Mucosa of stomach (tissue), 1 donor: ENCODE data around the gene AQP12A.

Source experiments
- H3K27me3 ChIP-seq: one replicate; pipeline ENCODE4 v1.7.0; 2013; ENCODE audit warnings: mild to moderate bottlenecking, low read length; ENCODE audit not compliant: control insufficient read depth, insufficient read depth
- H3K36me3 ChIP-seq: one replicate; pipeline ENCODE4 v1.7.0; 2013; ENCODE audit warnings: low read length; ENCODE audit not compliant: control insufficient read depth, insufficient read depth
- H3K4me1 ChIP-seq: one replicate; pipeline ENCODE4 v1.7.0; 2013; ENCODE audit warnings: mild to moderate bottlenecking, low read length; ENCODE audit not compliant: control insufficient read depth, insufficient read depth
- H3K4me3 ChIP-seq: one replicate; pipeline ENCODE4 v1.7.0; 2013; ENCODE audit warnings: low read length
- H3K9ac ChIP-seq: one replicate; pipeline ENCODE4 v1.7.0; 2013; ENCODE audit warnings: mild to moderate bottlenecking, low read length, moderate library complexity
- H3K9me3 ChIP-seq: one replicate; pipeline ENCODE4 v1.7.0; 2013; ENCODE audit warnings: mild to moderate bottlenecking, low read length, moderate library complexity; ENCODE audit not compliant: control insufficient read depth
- donor health status: Pancreatic carcinoma.

Gene AQP12A

GRCh38 chr2:240717681-240718581 is 26.3 kb downstream of the AQP12A start:
- no peak overlapping the region for H3K4me3 ChIP-seq
- no peaks in the 10 kb centered on the region for H3K4me1 ChIP-seq
- H3K27me3 ChIP-seq = peaks cover 6% of the 10 kb centered on the region
- no peaks in the 10 kb centered on the region for H3K9me3 ChIP-seq
- H3K9ac ChIP-seq = no peak overlapping the region
- no peaks in the 10 kb centered on the region for H3K36me3 ChIP-seq

DNA sequence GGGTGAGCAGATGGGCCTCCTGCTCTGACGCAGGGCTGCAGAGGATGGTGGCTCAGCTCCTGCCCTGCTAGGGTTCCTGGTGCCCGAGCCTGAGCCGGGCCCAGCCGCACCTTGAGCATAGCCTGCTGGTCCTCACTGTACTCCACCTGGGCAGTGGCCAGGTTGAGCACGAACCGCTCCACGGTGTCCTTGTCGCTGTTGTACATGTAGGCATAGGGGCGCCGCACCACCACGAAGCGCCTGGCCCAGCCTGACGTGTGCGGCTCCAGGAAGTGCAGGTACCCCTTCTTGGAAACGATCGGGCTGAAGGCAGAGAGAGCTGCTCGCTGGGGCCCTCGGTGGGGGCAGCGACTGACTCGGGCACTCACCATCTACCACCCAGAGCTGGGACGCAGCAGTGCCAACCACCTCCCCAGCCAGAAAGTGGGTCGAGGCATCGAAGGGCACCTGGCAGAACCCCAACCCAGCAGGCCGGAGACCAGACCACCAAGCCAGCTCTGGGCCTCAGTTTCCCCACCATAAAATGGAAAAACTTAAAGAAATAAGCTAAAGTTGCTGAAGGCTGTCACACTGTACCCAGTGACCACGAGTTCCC is 27.3 kb downstream of the AQP12A start:
- peaks cover 6% of the 10 kb centered on the region for H3K27me3 ChIP-seq
- H3K4me1 ChIP-seq = no peaks in the 10 kb centered on the region
- no peaks in the 10 kb centered on the region for H3K9me3 ChIP-seq
- no peaks in the 10 kb centered on the region for H3K36me3 ChIP-seq
- no peak overlapping the region for H3K4me3 ChIP-seq
- H3K9ac ChIP-seq = no peak overlapping the region

DNA sequence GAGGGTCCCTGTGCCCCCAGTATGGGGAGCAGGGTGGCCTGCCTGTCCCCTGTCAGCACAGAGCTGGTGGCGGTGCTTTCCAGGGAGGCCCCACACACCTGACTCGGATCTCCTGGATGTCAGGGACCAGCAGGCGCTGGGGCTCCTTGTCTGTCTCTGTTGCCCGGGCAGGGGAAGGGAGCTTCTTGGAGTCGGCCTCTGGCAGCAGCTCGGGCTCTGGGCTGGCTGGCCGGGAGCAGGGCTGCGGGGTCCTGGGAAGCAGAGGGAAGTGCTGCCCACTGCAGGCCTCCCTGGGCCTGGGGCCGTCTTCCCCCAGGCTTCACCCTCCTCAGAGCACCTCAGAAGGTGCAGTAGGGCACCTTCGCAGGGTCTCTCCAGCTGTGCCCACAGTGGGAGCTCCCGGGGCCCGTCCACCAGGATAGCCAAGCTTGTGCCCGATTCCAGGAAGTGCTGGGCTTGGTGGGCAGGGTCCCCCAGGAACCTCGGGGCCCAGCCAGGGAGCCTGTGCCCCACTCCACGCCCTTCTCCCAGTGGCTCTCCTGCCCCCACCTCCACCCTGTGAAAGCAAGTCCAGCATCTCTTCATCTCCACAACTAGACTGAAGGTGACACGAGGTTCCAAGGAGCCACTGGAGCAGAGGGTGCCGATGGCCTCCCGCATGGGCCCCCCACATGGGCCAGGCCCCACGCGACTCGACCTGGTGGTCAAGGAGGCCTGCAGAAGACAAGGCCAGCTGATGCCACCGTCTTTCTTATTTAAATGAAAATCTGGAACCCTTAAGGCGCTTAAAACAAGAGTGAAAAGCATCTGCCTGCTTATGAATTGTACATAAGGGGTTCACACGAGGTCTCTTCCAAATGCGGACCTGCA is 28.2 kb downstream of the AQP12A start:
- H3K4me1 ChIP-seq = no peaks in the 10 kb centered on the region

DNA sequence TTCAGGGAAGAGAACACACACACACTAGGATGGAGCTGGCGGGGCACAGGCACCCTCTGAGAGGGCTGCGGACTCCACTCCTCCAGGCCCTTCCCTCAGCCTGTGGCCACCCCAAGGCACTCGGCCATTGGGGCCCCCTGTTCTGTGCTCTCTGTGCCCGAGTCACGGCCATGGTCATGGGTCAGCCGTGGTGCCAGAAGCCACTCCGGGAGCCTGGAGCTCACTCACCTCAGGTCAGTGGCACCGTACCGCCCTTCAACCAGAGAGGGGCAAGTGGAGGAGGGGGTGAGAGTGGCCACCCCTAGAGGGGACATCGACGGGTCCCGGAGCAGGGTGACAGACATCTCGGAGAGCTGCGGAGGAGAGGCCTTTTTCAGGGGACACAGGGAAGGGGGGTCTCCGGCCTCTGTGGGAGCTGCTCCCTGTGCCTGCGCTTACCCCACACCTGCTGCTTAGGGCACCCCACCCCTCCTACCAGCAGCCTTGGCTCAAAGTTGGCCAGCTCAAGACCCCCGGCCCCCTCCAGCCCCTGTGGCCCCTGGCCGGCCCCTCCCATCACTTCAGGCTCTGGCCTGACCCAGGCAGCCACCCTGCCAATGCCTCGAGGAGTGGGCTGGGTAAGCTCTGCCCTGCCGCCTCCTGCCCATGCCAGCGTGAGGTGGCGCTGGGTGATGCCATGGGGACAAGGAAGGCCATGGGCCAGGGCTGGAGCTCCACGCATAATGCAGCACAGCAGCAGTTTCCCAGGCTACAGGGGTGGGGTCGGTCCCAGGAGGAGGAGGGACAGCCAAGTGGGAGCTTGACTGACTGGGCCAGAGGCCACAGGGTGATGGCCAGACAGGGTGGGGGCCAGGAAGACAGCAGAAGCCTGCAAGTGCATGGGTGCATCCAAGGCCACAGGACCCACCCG is 29.3 kb downstream of the AQP12A start:
- peaks cover 3% of the 10 kb centered on the region for H3K27me3 ChIP-seq
- H3K4me3 ChIP-seq = no peak overlapping the region
- H3K9me3 ChIP-seq = no peaks in the 10 kb centered on the region
- H3K4me1 ChIP-seq = no peaks in the 10 kb centered on the region
- H3K36me3 ChIP-seq = no peaks in the 10 kb centered on the region
- no peak overlapping the region for H3K9ac ChIP-seq

More for the DNA sequence above, 28.2 kb downstream of the AQP12A start:
- H3K36me3 ChIP-seq = no peaks in the 10 kb centered on the region
- H3K9ac ChIP-seq = no peak overlapping the region
- no peaks in the 10 kb centered on the region for H3K9me3 ChIP-seq
- peaks cover 6% of the 10 kb centered on the region for H3K27me3 ChIP-seq
- H3K4me3 ChIP-seq = no peak overlapping the region

DNA sequence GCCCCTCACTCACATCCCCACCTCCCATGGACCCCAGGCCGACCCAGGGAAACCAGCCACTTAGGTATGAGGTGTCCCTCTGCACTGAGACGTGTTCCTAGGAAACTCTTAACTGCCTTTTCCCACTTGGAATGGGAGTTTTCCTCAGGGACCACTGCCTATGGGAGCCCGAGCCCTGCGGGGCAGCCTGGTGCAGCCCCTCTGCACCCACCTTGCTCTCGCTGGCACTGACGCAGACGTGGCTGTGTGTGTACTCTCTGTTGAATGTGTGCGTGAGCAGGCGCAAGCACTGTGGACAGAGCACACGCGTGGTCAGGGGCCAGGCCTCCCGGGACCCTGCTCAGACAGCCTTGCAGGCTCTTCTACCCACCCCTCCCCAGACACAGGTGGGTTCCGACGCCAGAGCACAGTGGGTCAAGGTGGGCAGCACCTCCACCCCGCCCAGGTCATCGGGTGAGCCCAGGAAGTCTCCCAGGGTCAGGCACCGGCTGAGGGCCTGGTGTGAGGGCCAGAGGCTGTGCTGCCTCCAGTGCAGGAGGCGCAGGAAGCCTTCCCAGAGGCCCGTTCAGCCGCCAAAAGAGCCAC is 30.0 kb downstream of the AQP12A start:
- Histone ChIP-seq H3K4me3 (no peak overlapping the region), H3K9me3 (no peaks in the 10 kb centered on the region), H3K27me3 (peaks cover 3% of the 10 kb centered on the region), H3K4me1 (no peaks in the 10 kb centered on the region), H3K36me3 (no peaks in the 10 kb centered on the region), H3K9ac (no peak overlapping the region)

- H3K36me3 ChIP-seq = no peaks in the 10 kb centered on the region
Observed at GRCh38 chr2:240722376-240722775, 30.7 kb downstream of the AQP12A start.

DNA sequence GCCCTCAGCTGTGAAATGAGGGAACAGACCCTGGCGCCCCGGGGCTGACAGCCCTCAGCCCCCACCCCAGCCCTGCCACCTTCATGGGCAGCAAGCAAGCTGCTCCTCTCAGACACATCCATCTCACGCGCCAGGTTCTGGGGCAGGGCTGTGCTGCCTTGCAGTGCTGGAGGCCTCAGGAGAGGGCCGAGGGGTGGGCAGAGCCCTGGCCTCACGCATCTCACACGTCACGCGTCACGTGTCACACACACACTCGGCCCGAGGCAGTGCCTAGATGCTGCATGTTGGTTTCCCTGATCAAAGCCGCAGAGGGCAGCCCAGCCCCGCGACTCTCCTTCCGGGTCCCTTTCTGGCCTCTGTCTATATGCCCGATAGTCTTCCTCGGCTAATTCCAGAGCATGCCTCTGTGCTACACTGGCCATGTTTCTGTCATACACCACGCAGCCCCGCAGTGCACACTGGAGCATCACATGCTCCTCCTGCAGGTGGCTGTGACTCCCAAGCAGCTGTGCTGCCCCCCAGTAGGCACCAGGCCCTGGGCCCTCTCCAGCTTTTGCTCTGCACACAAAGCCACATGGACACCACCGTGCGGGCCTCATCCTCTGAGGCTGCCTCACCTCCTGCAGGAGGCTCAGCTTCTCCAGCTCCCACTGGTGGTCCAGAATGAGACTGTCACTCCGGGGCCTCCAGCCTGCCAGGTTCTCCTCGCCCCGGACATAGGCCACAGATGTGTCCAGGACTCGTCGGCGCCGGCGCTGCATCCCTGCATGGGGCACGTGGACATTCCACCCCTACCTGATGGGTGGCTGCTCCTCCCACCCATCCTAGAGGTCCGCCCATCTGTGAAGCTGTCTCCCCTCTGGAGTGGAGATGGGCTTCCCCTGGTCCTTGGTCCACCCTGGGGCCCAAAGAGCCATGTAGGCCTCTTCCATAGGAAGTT is 31.4 kb downstream of the AQP12A start:
- H3K4me3 ChIP-seq = no peak overlapping the region
- no peaks in the 10 kb centered on the region for H3K36me3 ChIP-seq
- no peaks in the 10 kb centered on the region for H3K9me3 ChIP-seq
- no peaks in the 10 kb centered on the region for H3K27me3 ChIP-seq
- no peak overlapping the region for H3K9ac ChIP-seq
- no peaks in the 10 kb centered on the region for H3K4me1 ChIP-seq

More at GRCh38 chr2:240722376-240722775, 30.7 kb downstream of the AQP12A start:
- Histone ChIP-seq H3K4me3 (no peak overlapping the region), H3K9ac (no peak overlapping the region), H3K27me3 (peaks cover 3% of the 10 kb centered on the region), H3K9me3 (no peaks in the 10 kb centered on the region), H3K4me1 (no peaks in the 10 kb centered on the region)

DNA sequence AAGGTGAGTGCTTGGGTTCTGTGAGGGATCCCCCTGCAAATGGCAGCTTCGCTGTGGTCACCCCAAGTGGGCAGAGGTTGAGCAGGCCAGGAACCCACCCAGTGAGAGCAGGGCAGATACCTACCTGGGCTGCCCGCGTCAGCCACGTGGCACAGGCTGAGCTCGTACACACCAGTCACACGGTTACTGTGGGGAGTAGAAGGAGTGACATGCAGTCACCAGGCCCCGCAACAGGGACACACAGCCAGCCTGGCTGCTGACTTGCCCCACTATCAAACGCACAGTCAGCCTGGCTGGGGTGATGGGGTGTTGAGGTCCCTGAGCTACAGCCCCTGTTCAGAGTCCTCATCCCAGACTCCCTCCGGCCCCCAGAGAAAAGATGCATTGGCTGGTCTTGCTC is 32.2 kb downstream of the AQP12A start:
- H3K9ac ChIP-seq = no peak overlapping the region
- H3K4me3 ChIP-seq = no peak overlapping the region
- H3K9me3 ChIP-seq = no peaks in the 10 kb centered on the region
- H3K36me3 ChIP-seq = no peaks in the 10 kb centered on the region
- no peaks in the 10 kb centered on the region for H3K4me1 ChIP-seq
- H3K27me3 ChIP-seq = no peaks in the 10 kb centered on the region

GRCh38 chr2:240724431-240724830 is 32.8 kb downstream of the AQP12A start:
- H3K36me3 ChIP-seq = no peaks in the 10 kb centered on the region
- H3K9me3 ChIP-seq = no peaks in the 10 kb centered on the region
- H3K27me3 ChIP-seq = no peaks in the 10 kb centered on the region
- H3K4me1 ChIP-seq = no peaks in the 10 kb centered on the region
- no peak overlapping the region for H3K9ac ChIP-seq
- no peak overlapping the region for H3K4me3 ChIP-seq

- Histone ChIP-seq H3K4me1 (no peaks in the 10 kb centered on the region), H3K36me3 (no peaks in the 10 kb centered on the region), H3K9ac (no peak overlapping the region), H3K9me3 (no peaks in the 10 kb centered on the region), H3K27me3 (no peaks in the 10 kb centered on the region), H3K4me3 (no peak overlapping the region)
Observed at GRCh38 chr2:240725266-240725665, 33.6 kb downstream of the AQP12A start.
